ENCODE measurements around the gene PRCP. TPM values are rescaled to one million over a fixed set of nuclear protein-coding genes. Genes with fewer than 3 reads are reported as not detected.

PRCP gene
- total and polyA plus RNA-seq, 8 donors, result 7.9 to 37.8 (median 21.2) TPM

DNA sequence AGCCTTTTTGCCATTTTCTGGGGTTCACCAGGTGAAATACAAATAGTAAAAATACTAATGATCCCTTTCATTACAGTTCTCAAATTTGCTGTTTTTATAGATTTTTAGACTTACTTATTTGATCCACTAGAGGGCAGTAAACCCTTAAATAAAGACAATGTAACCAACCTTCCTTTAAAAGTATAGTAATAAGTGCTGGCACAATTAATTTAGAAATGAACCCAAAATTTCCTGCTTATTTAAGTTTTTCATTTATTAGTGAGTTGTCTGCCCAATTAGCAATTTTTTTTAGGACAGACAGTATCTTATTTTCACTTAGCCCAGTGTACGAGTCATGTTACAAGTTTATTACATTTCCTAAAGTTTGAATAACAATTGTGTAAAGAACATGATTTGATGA, 6.0 kb upstream of the PRCP start:
- ATAC-seq (no peak), FAIRE-seq (peak; percentile 91), DNase-seq (no peak)
- Histone ChIP-seq H3K27ac (no peak overlapping the region), H3K4me1 (no peaks in the 10 kb centered on the region), H3K4me3 (no peak overlapping the region), H3K9me3 (no peaks in the 10 kb centered on the region), H3K27me3 (no peaks in the 10 kb centered on the region), H3K36me3 (no peaks in the 10 kb centered on the region)
- intact Hi-C loops (cut with DNase I), result loop anchor here in 2 of 3 donors (10.0 kb wide), 3 partner anchors 339 to 909 kb away; no protein-coding TSS in a partner anchor
- WGBS, 2 donors, result 87% methylated on average over 1 of the region's 1 CpG
- TF ChIP-seq, protein P1, sequence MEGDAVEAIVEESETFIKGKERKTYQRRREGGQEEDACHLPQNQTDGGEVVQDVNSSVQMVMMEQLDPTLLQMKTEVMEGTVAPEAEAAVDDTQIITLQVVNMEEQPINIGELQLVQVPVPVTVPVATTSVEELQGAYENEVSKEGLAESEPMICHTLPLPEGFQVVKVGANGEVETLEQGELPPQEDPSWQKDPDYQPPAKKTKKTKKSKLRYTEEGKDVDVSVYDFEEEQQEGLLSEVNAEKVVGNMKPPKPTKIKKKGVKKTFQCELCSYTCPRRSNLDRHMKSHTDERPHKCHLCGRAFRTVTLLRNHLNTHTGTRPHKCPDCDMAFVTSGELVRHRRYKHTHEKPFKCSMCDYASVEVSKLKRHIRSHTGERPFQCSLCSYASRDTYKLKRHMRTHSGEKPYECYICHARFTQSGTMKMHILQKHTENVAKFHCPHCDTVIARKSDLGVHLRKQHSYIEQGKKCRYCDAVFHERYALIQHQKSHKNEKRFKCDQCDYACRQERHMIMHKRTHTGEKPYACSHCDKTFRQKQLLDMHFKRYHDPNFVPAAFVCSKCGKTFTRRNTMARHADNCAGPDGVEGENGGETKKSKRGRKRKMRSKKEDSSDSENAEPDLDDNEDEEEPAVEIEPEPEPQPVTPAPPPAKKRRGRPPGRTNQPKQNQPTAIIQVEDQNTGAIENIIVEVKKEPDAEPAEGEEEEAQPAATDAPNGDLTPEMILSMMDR (IDR thresholded peaks at IDR 0.05), result peak; percentile 19 to 52 (median 37)

DNA sequence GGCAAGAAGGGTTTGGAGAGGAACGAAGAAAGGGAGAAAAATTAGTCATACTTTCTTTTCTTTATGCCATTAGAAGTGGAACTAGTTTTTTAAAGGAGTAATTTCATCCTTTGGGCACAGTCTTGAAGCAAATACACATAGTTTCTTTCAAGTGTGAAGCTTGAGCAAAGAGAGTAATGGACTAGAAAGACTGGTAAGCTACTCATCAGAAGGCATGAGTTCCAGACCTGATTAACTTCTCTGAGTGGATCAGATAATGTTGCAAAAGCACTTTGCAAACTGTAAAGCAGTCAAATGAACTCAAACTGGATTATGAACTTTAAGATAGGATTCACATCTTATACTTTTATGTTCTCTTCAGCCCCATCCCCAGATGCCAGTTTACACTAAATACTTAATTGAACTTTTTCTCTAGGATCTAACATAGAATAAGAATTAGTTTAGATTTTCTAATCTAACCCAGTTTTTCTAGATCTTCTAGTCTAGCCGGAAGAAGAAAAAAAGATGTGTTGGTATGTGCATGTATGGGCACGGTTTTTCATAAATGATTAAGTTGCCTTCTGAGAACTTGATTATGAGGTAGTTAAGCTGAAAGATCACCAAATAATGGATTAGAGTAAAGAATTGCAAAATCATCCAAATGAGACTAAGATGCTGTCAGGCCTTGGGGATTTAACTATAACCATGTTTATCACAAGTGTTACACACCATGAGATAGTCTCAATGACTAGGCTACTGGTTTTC, 3.8 kb upstream of the PRCP start:
- DNase-seq (no peak), ATAC-seq (no peak), FAIRE-seq (no peak)
- Histone ChIP-seq H3K4me1 (peaks cover 0 to 9% (median 4%) of the 10 kb centered on the region in 3 donors), H3K4me3 (no peak overlapping the region), H3K27me3 (no peaks in the 10 kb centered on the region), H3K27ac (no peak overlapping the region), H3K9me3 (no peaks in the 10 kb centered on the region), H3K36me3 (no peaks in the 10 kb centered on the region)
- TF ChIP-seq, protein P1 (IDR thresholded peaks at IDR 0.05), result no peak
- WGBS, 2 donors, result 42 to 47% methylated on average over 3 of the region's 3 CpGs
- intact Hi-C loops (cut with DNase I), result loop anchor here in 2 of 3 donors (10.0 kb wide), 3 partner anchors 341 to 911 kb away; no protein-coding TSS in a partner anchor

DNA sequence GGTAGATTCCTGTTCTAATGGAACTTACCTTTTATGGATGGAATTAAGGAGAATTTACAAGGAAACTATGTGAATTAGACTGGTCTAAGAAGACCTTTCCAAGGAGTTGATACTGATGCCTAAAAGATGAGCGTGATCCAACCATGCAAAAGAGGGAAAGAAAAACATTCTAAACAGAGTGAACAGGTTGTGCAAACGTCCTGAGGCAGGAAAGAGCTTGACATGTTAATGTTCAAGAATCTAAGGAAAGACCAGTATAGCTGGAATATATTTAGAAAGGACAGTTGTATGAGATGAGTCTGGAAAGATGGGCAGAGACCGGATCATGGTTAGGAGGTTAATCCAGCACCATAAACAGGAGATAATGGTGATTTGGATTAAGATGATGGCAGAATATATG, 2.6 kb upstream of the PRCP start:
- intact Hi-C loops (cut with DNase I), result loop anchor here in 2 of 3 donors (10.0 kb wide), 3 partner anchors 342 to 912 kb away; no protein-coding TSS in a partner anchor
- FAIRE-seq, result no peak
- no peaks in the 10 kb centered on the region for H3K9me3 ChIP-seq

DNA sequence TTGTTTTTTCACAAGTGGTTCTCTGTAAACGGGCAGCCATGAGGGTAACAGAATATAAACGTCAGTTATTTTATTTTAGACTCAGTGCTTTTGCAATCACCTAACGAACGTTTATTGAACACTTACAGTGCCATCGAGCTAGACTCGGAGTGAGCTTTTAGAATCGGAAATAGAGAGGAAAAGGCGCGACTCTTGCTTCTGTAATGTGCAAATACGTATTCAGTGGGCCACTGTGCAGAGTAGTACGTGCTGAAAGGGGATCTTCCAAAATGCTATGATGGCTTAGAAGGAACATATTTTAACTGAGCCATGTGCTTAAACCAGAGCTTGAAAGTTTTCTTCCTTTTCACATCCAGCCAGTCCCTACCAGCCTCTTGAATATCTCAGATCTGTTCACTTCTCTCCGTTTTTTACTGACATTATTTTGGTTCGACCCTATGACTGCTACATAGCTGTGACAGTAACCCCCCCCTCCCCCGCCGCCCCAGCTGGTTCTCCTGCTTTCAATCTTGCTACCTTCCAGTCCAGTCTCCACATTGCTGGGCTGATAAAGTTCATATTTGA, 1.8 kb upstream of the PRCP start:
- Histone ChIP-seq H3K9me3 (no peaks in the 10 kb centered on the region), H3K36me3 (no peaks in the 10 kb centered on the region), H3K4me3 (peak overlapping the region; percentile 1 to 79 (median 54)), H3K4me1 (peaks cover 4 to 15% (median 6%) of the 10 kb centered on the region in 3 donors), H3K27ac (no peak overlapping the region), H3K27me3 (no peaks in the 10 kb centered on the region)
- TF ChIP-seq, protein P1 (IDR thresholded peaks at IDR 0.05), result no peak
- ATAC-seq (no peak), FAIRE-seq (no peak), DNase-seq (no peak)
- WGBS, 2 donors, result 2 to 3% methylated on average over 15 of the region's 15 CpGs
- intact Hi-C loops (cut with DNase I), result loop anchor here in 2 of 3 donors (10.0 kb wide), 3 partner anchors 343 to 913 kb away; no protein-coding TSS in a partner anchor

More for the DNA sequence above, 2.6 kb upstream of the PRCP start:
- DNase-seq (no peak), ATAC-seq (no peak)
- Histone ChIP-seq H3K27me3 (no peaks in the 10 kb centered on the region), H3K36me3 (no peaks in the 10 kb centered on the region), H3K27ac (no peak overlapping the region), H3K4me1 (peaks cover 4 to 15% (median 6%) of the 10 kb centered on the region in 3 donors), H3K4me3 (no peak overlapping the region)
- TF ChIP-seq, protein P1 (IDR thresholded peaks at IDR 0.05), result no peak
- 54 to 60% methylated on average over 3 of the region's 3 CpGs for WGBS, 2 donors

All from pancreas (tissue), 10 donors.